HG03175 (cell line): Measurements from ENCODE around the gene NTF4.
"Not testable (repeated sequence)": the region's sequence is repeated elsewhere in the genome, so short reads cannot be mapped to it uniquely, and the experiment has no call there.

Experiments
- ATAC-seq: cut with Tn5 transposase; IDR thresholded peaks from one replicate; pipeline ENCODE4 v1.9.1; 2021; ENCODE audit warnings: mild to moderate bottlenecking, moderate library complexity; ENCODE audit not compliant: unreplicated experiment

NTF4 gene

GRCh38 chr19:49057636-49058234 is 6.9 kb downstream of the NTF4 start, which contains the start of gene CGB7:
TSS of gene CGB7 (minus strand) at chr19:49057749. CDS start at chr19:49055375, 2,374 bp downstream.
- no peak for ATAC-seq

DNA sequence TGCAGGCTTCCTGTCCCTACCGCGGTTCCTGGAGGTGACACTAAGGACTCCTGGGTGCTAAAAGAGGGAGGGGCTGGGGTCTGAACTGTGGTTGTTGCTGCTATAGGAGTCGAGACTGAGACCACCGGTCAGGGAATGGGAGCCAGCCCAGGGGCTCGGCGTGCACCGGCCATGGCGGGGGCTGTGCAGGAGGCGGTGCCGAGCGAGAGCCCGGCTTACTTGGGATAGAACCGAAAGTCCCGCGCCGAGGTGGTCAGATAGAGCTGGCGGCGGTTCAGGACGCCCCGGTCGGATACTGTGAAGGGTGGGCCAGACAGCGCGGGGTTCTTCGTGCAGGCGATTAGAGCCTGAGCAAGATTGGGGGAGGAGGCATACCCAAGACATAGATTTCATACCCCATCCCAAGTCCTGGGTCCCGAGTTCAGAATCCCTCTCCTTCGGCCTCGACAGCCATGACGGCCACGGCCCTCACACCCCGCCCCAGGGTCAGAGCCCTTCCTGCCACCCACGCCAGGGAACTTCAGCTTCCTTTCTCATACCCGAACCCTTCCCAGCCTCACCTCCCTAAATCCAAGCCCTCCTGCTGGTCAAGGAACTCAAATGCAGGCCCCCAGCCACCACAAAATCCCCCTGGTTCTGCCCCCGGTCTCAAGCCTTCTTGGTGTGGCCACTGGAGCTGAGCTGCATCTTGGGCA is 7.6 kb downstream of the NTF4 start:
- ATAC-seq, result not testable (repeated sequence)

- ATAC-seq, result no peak
Measured at GRCh38 chr19:49056101-49056901, 8.3 kb downstream of the NTF4 start.

GRCh38 chr19:49050376-49051033 is 14.1 kb downstream of the NTF4 start:
- not testable (repeated sequence) for ATAC-seq

DNA sequence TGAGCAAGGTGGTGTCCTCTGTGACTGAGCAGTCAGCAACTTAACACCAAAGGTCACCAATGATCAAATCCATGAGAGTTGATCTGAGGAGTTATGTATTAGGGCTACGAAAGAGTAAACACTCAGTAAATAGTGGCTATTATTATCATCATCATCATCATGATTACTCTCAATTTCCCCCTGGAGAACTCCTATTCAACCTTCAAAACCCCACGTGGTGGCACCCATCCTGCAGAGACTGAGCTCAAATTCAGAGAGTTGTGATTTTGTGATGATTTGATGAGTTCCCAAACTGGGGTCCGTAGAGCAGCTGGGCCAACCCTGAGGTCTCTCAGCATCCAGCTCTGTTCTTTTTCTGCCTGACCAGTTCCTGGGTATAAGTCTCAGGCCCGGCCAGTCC is 14.8 kb downstream of the NTF4 start:
- not testable (repeated sequence) for ATAC-seq

DNA sequence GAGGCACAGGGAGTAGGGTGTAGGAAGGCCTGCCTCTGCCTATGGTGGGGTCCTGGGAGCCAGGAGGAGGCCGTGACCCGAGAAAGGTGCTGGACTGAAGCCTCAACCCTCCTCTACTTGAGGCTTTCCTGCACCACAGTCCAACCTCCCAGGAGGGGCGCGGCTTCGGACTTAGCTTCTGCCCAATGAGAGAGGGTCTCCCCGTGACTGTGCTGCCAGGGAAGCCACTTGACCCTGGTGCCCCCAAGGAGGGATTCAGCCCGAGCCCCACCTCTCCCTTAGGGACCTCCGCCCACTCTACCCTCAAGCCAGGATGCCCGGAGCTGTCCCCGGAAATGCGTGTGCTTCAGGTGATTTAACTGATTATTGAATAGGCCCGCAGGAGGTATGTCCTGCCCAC is 15.6 kb downstream of the NTF4 start, which contains the start of gene CGB8:
Gene CGB8 (minus strand): TSS at position 101 of the 400 bp plus-strand sequence. CDS start 372 bp downstream, outside the sequence.
- not testable (repeated sequence) for ATAC-seq

- not testable (repeated sequence) for ATAC-seq
Measured at GRCh38 chr19:49043548-49043947, 21.1 kb downstream of the NTF4 start, which contains the start of gene CGB5. TSS of gene CGB5 (plus strand) at chr19:49043848. CDS start at chr19:49044210, 362 bp downstream.

DNA sequence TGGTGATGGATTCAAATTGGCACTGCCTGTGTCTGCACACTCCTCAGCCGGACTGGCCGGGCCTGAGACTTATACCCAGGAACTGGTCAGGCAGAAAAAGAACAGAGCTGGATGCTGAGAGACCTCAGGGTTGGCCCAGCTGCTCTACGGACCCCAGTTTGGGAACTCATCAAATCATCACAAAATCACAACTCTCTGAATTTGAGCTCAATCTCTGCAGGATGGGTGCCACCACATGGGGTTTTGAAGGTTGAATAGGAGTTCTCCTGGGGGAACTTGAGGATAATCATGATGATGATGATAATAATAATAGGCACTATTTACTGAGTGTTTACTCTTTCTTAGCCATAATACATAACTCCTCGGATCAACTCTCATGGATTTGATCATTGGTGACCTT is 22.0 kb downstream of the NTF4 start:
- not testable (repeated sequence) for ATAC-seq

- no peak for ATAC-seq
Measured at GRCh38 chr19:49042177-49042576, 22.4 kb downstream of the NTF4 start.

- not testable (repeated sequence) for ATAC-seq
Measured at GRCh38 chr19:49039736-49040135, 24.9 kb downstream of the NTF4 start.

GRCh38 chr19:49038557-49039276 is 25.9 kb downstream of the NTF4 start:
- not testable (repeated sequence) for ATAC-seq

DNA sequence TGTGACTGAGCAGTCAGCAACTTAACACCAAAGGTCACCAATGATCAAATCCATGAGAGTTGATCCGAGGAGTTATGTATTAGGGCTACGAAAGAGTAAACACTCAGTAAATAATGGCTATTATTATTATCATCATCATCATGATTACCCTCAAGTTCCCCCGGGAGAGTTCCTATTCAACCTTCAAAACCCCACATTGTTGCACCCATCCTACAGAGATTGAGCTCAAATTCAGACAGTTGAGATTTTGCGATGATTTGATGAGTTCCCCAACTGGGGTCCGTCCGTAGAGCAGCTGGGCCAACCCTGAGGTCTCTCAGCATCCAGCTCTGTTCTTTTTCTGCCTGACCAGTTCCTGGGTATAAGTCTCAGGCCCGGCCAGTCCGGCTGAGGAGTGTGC is 26.5 kb downstream of the NTF4 start:
- not testable (repeated sequence) for ATAC-seq

DNA sequence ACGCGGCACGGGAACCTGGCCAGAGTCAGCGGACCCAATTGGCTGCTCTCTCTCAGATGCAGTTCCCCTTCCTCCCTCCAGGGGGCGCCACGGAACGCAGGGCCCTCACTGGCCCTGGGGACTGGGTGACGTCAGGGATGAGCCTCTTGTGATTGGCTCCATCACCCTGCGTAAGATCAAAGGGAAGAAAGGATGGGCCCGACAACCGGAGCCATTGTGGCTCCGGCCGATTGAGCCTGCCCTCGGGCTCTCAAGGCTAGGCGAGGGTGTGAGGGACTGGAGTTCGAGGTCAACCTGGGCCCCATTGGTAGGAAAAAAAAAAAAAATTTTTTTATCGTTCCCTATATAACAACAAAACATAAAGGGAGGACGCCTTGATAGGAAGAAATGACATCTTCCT is 27.8 kb downstream of the NTF4 start, which contains the start of gene CGB1:
Gene CGB1 (minus strand): TSS at position 81 of the 400 bp plus-strand sequence. CDS start 184 bp downstream, outside the sequence.
- ATAC-seq, result not testable (repeated sequence)

DNA sequence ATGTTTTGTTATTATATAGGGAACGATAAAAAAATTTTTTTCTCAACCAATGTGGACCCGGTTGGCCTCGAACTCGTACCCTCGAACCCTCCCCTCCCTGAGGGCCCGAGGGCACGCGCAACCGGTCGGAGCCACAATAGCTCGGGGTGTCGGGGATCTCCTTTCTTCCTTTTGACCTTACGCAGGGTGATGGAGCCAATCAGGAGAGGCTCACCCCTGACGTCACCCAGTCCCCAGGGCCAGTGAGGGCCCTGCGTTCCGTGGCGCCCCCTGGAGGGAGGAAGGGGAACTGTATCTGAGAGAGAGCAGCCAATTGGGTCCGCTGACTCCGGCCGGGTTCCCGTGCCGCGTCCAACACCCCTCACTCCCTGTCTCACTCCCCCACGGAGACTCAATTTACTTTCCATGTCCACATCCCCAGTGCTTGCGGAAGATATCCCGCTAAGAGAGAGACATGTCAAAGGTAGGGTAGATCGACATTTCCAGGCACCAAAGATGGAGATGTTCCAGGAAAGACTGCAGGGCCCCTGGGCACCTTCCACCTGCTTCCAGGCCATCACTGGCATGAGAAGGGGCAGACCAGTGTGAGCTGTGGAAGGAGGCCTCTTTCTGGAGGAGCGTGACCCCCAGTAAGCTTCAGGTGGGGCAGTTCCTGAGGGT is 32.8 kb downstream of the NTF4 start, which contains the start of gene CGB2:
Gene CGB2 (plus strand): TSS at position 249 of the 660 bp plus-strand sequence. CDS start 206 bp downstream, at position 455.
- not testable (repeated sequence) for ATAC-seq

DNA sequence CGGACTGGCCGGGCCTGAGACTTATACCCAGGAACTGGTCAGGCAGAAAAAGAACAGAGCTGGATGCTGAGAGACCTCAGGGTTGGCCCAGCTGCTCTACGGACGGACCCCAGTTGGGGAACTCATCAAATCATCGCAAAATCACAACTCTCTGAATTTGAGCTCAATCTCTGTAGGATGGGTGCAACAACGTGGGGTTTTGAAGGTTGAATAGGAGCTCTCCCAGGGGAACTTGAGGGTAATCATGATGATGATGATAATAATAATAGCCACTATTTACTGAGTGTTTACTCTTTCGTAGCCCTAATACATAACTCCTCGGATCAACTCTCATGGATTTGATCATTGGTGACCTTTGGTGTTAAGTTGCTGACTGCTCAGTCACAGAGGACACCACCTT is 34.3 kb downstream of the NTF4 start:
- not testable (repeated sequence) for ATAC-seq

- ATAC-seq, result not testable (repeated sequence)
Measured at GRCh38 chr19:49029749-49030148, 34.9 kb downstream of the NTF4 start.

DNA sequence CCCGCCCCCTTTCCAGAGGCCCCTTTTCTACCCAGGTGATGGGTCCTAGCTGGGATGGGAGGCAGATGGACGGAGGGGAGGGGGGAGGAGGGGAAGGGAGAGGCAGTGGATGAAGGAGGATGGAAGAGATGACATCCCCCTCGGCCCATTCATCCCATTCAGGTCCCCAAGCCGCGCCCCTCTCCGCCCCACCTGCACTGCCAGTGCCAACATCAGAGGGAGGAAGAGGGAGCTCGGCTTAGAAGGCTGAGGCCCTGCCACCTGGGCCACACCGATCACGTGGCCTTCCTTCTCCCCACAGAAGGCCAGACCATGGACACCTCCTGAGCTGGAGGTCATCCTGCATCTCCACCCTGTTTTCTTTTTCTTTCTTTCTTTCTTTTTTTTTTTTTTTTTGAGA is 35.9 kb downstream of the NTF4 start:
- not testable (repeated sequence) for ATAC-seq

DNA sequence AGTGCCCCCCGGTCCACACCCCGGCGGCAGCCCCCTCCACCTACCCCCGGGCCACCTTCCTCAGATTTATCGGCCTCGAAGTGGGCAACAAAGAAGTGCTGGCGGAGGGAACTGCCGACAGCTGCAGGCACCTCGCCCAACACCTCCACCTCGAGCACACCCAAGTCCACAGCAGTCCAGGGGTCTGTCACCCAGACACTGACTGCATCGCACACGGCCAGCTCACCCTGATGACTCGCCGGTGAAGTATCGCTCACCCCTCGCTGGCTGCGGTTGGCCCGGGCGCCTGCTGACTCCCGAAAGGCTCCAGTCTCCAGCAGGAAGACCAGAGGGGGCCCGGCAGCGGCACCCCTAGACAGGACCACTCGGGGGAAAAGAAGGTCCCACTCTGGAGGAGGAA is 39.0 kb downstream of the NTF4 start:
- not testable (repeated sequence) for ATAC-seq

DNA sequence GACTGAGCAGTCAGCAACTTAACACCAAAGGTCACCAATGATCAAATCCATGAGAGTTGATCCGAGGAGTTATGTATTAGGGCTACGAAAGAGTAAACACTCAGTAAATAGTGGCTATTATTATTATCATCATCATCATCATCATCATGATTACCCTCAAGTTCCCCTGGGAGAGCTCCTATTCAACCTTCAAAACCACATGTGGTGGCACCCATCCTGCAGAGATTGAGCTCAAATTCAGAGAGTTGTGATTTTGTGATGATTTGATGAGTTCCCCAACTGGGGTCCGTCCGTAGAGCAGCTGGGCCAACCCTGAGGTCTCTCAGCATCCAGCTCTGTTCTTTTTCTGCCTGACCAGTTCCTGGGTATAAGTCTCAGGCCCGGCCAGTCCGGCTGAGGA is 39.5 kb downstream of the NTF4 start:
- ATAC-seq, result not testable (repeated sequence)
